HFF-Myc (cell line): ENCODE data around the gene TTC33.

Experiments used
- DNase-seq: peaks from one replicate; pipeline ENCODE4 v3.0.0-alpha.2; 2011; ENCODE audit warnings: low read depth; ENCODE audit errors: extremely low read depth
- H3K4me3 ChIP-seq: replicated peaks from 2 replicates; pipeline ENCODE4 v1.5.1; 2011; ENCODE audit warnings: low read depth, mild to moderate bottlenecking, control low read depth, low read length
- TF ChIP-seq, protein P1 (sequence below): IDR thresholded peaks from 2 replicates; pipeline ENCODE4 v1.5.1; 2012; ENCODE audit warnings: mild to moderate bottlenecking, low read depth, low read length, control low read depth; ENCODE audit errors: missing control alignments

Gene TTC33

GRCh38 chr5:40480392-40480791 lies 275.4 kb downstream of the TTC33 start:
- no peak overlapping the region for H3K4me3 ChIP-seq
- DNase-seq = no peak
- TF ChIP-seq, protein P1, sequence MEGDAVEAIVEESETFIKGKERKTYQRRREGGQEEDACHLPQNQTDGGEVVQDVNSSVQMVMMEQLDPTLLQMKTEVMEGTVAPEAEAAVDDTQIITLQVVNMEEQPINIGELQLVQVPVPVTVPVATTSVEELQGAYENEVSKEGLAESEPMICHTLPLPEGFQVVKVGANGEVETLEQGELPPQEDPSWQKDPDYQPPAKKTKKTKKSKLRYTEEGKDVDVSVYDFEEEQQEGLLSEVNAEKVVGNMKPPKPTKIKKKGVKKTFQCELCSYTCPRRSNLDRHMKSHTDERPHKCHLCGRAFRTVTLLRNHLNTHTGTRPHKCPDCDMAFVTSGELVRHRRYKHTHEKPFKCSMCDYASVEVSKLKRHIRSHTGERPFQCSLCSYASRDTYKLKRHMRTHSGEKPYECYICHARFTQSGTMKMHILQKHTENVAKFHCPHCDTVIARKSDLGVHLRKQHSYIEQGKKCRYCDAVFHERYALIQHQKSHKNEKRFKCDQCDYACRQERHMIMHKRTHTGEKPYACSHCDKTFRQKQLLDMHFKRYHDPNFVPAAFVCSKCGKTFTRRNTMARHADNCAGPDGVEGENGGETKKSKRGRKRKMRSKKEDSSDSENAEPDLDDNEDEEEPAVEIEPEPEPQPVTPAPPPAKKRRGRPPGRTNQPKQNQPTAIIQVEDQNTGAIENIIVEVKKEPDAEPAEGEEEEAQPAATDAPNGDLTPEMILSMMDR = no peak

DNA sequence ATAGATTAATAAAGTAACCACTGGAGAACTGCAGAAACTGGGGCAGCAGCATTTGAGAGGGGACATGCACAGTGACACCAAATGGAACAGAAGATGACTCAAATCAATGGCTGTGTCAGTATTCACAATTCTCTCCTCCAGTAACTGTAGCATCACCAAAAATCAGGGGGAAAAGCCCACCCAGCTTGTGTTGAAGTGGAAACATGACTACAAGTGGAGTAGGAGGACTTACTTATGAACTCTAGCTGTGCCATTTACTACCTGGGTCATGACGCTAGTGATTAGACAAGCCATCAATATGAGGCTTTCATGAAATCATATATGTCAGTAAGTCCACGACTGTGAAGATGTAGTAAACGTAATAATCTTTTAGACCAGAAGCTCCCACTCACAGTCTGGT lies 275.8 kb downstream of the TTC33 start:
- no peak for DNase-seq

GRCh38 chr5:40478766-40479165 lies 277.0 kb downstream of the TTC33 start:
- no peak for DNase-seq
- TF ChIP-seq, protein P1 = no peak
- no peak overlapping the region for H3K4me3 ChIP-seq

More for the DNA sequence above, 275.8 kb downstream of the TTC33 start:
- no peak overlapping the region for H3K4me3 ChIP-seq
- TF ChIP-seq, protein P1 = no peak

- no peak overlapping the region for H3K4me3 ChIP-seq
- TF ChIP-seq, protein P1 = no peak
- no peak for DNase-seq
Measured at GRCh38 chr5:40477856-40478546, 277.8 kb downstream of the TTC33 start.

DNA sequence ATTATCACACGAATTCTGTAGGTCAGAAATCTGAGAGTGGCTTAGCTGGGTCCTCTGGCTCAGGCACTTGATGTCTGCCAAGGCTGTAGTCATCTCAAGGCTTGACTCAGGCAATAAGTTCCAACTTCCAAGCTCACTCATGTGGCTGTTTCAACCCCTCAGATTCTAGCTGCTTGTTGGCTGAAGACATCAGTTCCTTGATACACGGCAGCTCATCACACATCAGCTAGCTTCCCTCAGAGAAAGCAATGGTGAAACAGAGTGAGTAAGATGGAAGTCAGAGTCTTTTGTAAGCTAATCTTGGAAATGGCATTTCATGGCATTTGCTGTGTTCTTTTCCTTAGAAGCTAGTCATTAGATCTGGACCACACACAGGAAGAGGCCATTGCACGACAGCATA lies 280.2 kb downstream of the TTC33 start:
- DNase-seq = no peak
- TF ChIP-seq, protein P1 = no peak
- no peak overlapping the region for H3K4me3 ChIP-seq

GRCh38 chr5:40474250-40474649 lies 281.5 kb downstream of the TTC33 start:
- H3K4me3 ChIP-seq = no peak overlapping the region
- TF ChIP-seq, protein P1 = no peak
- DNase-seq = no peak

GRCh38 chr5:40465416-40465815 lies 290.3 kb downstream of the TTC33 start:
- DNase-seq = no peak
- H3K4me3 ChIP-seq = no peak overlapping the region
- TF ChIP-seq, protein P1 = no peak
